Aorta (tissue), 5 donors: ENCODE results near the gene TSPEAR. TPM values are rescaled to one million over a fixed set of nuclear protein-coding genes. Genes with fewer than 3 reads are reported as not detected.

ENCODE experiments used
- ATAC-seq: fragments of 200-7000 bp; cut with Tn5 transposase; one replicate; pipeline ENCODE4 v1.9.1; 2022; ENCODE audit warnings: moderate library complexity; ENCODE audit not compliant: low FRiP score
- DNase-seq, 2 donors: peaks; one replicate each; pipeline ENCODE4 v3.0.0-alpha.2; 2020
- H3K27ac ChIP-seq, 2 donors: one replicate each; pipeline ENCODE4 v1.5.1; 2013; ENCODE audit warnings: low read length in 2 of 2, mild to moderate bottlenecking in 2 of 2, moderate library complexity in 2 of 2, control low read depth in 1 of 2, inconsistent platforms in 1 of 2, low read depth in 1 of 2
- H3K27me3 ChIP-seq, 2 donors: one replicate each; pipeline ENCODE4 v1.6.1; 2013; ENCODE audit warnings: control low read depth in 1 of 2, low read length in 1 of 2, mild to moderate bottlenecking in 1 of 2, moderate library complexity in 1 of 2; ENCODE audit not compliant: insufficient read depth in 2 of 2, control insufficient read depth in 1 of 2
- H3K36me3 ChIP-seq, 2 donors: one replicate each; pipeline ENCODE4 v1.6.1; 2013; ENCODE audit warnings: control low read depth in 1 of 2, low read length in 1 of 2, mild to moderate bottlenecking in 1 of 2; ENCODE audit not compliant: insufficient read depth in 2 of 2, control insufficient read depth in 1 of 2
- H3K4me1 ChIP-seq, 2 donors: one replicate each; pipeline ENCODE4 v1.6.1; 2013; ENCODE audit warnings: low read length in 2 of 2, control low read depth in 1 of 2, mild to moderate bottlenecking in 1 of 2, moderate library complexity in 1 of 2; ENCODE audit not compliant: insufficient read depth in 2 of 2, control insufficient read depth in 1 of 2
- H3K4me3 ChIP-seq, 2 donors: one replicate each; pipeline ENCODE4 v1.5.1; 2013; ENCODE audit warnings: low read length in 2 of 2, control low read depth in 1 of 2, mild to moderate bottlenecking in 1 of 2
- H3K9me3 ChIP-seq: one replicate; pipeline ENCODE4 v1.6.1; 2013; ENCODE audit warnings: mild to moderate bottlenecking, low read length; ENCODE audit not compliant: control insufficient read depth
- WGBS, 2 donors: extraction: QIAGEN DNeasy Blood & Tissue Kit; methylation state at CpG; one replicate each; pipeline ENCODE4 v1.1.7; 2013; 5-methylcytosine and 5-hydroxymethylcytosine counted together
- intact Hi-C, 2 donors: fragments of 100-400 bp; cut with DNase I; formaldehyde crosslinking; loops; one replicate each; pipeline versions ENCODE4 v1.14.2 to v1.15.0; 2022
- polyA plus RNA-seq, 2 donors: library from polyadenylated mRNA; stranded (reverse); fragments of 200-250 nt; gene quantifications; one replicate each; pipeline ENCODE4 v1.2.3, GENCODE V29; 2013
- total RNA-seq, 2 donors: library from RNA; stranded (reverse); fragmentation: NEBNext Ultra II Directional; extraction: Animal tissue kit (Norgen Biotek cat#: 25700); gene quantifications; one replicate each; pipeline ENCODE4 v1.2.1, GENCODE V29; 2021
- donor health status: healthy with polysubstance abuse.
- donor health status: Bipolar disorder and iron deficiency.
- donor health status: DM: no; HTN: no; CAD: no.
- donor health status: DM: no; HTN: no; CAD: no.
- donor health status: DM: yes; HTN: yes; CAD: no.

Gene TSPEAR
- total and polyA plus RNA-seq, 4 donors = not detected

GRCh38 chr21:44521301-44521927 lies 190.0 kb downstream of the TSPEAR start:
- Histone ChIP-seq H3K9me3 (no peaks in the 10 kb centered on the region), H3K27ac (no peak overlapping the region), H3K4me3 (no peak overlapping the region), H3K36me3 (no peaks in the 10 kb centered on the region), H3K27me3 (no peaks in the 10 kb centered on the region), H3K4me1 (no peaks in the 10 kb centered on the region)
- no peak for ATAC-seq
- intact Hi-C loops = no loop called here
- peak in 1 of 2 donors; percentile 62 for DNase-seq
- 88 to 90% methylated on average over 22 of the region's 22 CpGs for WGBS, 2 donors

GRCh38 chr21:44520326-44521300 lies 190.8 kb downstream of the TSPEAR start:
- Histone ChIP-seq H3K9me3 (no peaks in the 10 kb centered on the region), H3K4me1 (no peaks in the 10 kb centered on the region), H3K4me3 (no peak overlapping the region), H3K27me3 (no peaks in the 10 kb centered on the region), H3K27ac (no peak overlapping the region), H3K36me3 (no peaks in the 10 kb centered on the region)
- ATAC-seq (no peak), DNase-seq (peak; percentile 40 to 50)
- intact Hi-C loops = no loop called here
- WGBS, 2 donors = 83 to 84% methylated on average over 31 of the region's 31 CpGs

- no peaks in the 10 kb centered on the region for H3K36me3 ChIP-seq
- 94 to 96% methylated on average over 28 of the region's 28 CpGs for WGBS, 2 donors
- ATAC-seq = no peak
- intact Hi-C loops = loop anchor here in 1 of 2 donors (10.0 kb wide), 1 partner anchor 275 kb away; no protein-coding TSS in a partner anchor
- peak in 1 of 2 donors; percentile 24 for DNase-seq
- H3K27ac ChIP-seq = no peak overlapping the region
- no peaks in the 10 kb centered on the region for H3K4me1 ChIP-seq
- no peak overlapping the region for H3K4me3 ChIP-seq
- no peaks in the 10 kb centered on the region for H3K27me3 ChIP-seq
- no peaks in the 10 kb centered on the region for H3K9me3 ChIP-seq
Observed at GRCh38 chr21:44519346-44520325, 191.7 kb downstream of the TSPEAR start.

GRCh38 chr21:44518686-44519085 lies 192.7 kb downstream of the TSPEAR start:
- ATAC-seq (no peak), DNase-seq (peak in 1 of 2 donors; percentile 25)
- Histone ChIP-seq H3K27ac (no peak overlapping the region), H3K4me3 (no peak overlapping the region), H3K36me3 (no peaks in the 10 kb centered on the region), H3K4me1 (no peaks in the 10 kb centered on the region), H3K27me3 (no peaks in the 10 kb centered on the region), H3K9me3 (no peaks in the 10 kb centered on the region)
- 66 to 68% methylated on average over 12 of the region's 12 CpGs for WGBS, 2 donors
- intact Hi-C loops = loop anchor here in 1 of 2 donors (10.0 kb wide), 1 partner anchor 276 kb away; no protein-coding TSS in a partner anchor

GRCh38 chr21:44517175-44517899 lies 194.0 kb downstream of the TSPEAR start:
- Histone ChIP-seq H3K27me3 (no peaks in the 10 kb centered on the region), H3K27ac (no peak overlapping the region), H3K36me3 (no peaks in the 10 kb centered on the region), H3K9me3 (no peaks in the 10 kb centered on the region), H3K4me3 (no peak overlapping the region), H3K4me1 (no peaks in the 10 kb centered on the region)
- peak in 1 of 2 donors; percentile 32 for DNase-seq
- ATAC-seq = no peak
- intact Hi-C loops = loop anchor here in 1 of 2 donors (10.0 kb wide), 1 partner anchor 277 kb away; no protein-coding TSS in a partner anchor
- 81 to 84% methylated on average over 15 of the region's 15 CpGs for WGBS, 2 donors

GRCh38 chr21:44516828-44517174 lies 194.6 kb downstream of the TSPEAR start:
- DNase-seq = peak in 1 of 2 donors; percentile 15
- Histone ChIP-seq H3K4me1 (no peaks in the 10 kb centered on the region), H3K27me3 (no peaks in the 10 kb centered on the region), H3K4me3 (no peak overlapping the region), H3K36me3 (no peaks in the 10 kb centered on the region), H3K27ac (no peak overlapping the region), H3K9me3 (no peaks in the 10 kb centered on the region)
- intact Hi-C loops = loop anchor here in 1 of 2 donors (10.0 kb wide), 1 partner anchor 278 kb away; no protein-coding TSS in a partner anchor
- 90 to 91% methylated on average over 10 of the region's 10 CpGs for WGBS, 2 donors
- no peak for ATAC-seq

- H3K9me3 ChIP-seq = no peaks in the 10 kb centered on the region
- DNase-seq (no peak), ATAC-seq (no peak)
- intact Hi-C loops = loop anchor here in 1 of 2 donors (10.0 kb wide), 1 partner anchor 278 kb away; no protein-coding TSS in a partner anchor
- no peak overlapping the region for H3K4me3 ChIP-seq
- no peak overlapping the region for H3K27ac ChIP-seq
- no peaks in the 10 kb centered on the region for H3K27me3 ChIP-seq
- no peaks in the 10 kb centered on the region for H3K36me3 ChIP-seq
- 89 to 90% methylated on average over 13 of the region's 13 CpGs for WGBS, 2 donors
- no peaks in the 10 kb centered on the region for H3K4me1 ChIP-seq
Observed at GRCh38 chr21:44516342-44516741, 195.0 kb downstream of the TSPEAR start.
